ENCODE data around the gene RFPL3.
"Not testable (repeated sequence)": the region's sequence is repeated elsewhere in the genome, so short reads cannot be mapped to it uniquely, and the experiment has no call there.

Gene RFPL3

GRCh38 chr22:32357567-32357966 is at the start of gene RFPL3:
Gene RFPL3, plus strand, starts transcription at chr22:32357867. Its CDS starts 205 bp downstream, at chr22:32358072.
- not testable (repeated sequence) for DNase-seq

DNA sequence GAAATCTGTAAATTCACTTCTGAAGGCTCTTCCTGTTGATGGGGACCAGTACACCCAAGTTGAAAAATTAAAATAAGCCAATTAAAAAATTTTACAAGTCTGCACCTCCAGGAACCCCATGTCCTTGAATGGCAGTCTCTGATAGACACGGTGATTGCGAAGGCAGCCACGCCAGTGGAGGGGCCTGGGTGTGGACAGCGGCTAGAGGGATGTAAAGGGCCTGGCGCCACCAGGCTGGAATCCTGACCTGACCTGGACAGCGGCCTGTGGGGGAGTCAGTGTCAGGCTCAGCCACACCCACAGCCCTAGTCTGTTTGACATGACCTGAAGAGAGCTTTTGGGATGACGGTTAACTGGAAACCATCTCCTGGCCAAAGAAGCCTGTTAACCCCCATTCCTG is 49.5 kb upstream of the RFPL3 start:
- no peak for DNase-seq

DNA sequence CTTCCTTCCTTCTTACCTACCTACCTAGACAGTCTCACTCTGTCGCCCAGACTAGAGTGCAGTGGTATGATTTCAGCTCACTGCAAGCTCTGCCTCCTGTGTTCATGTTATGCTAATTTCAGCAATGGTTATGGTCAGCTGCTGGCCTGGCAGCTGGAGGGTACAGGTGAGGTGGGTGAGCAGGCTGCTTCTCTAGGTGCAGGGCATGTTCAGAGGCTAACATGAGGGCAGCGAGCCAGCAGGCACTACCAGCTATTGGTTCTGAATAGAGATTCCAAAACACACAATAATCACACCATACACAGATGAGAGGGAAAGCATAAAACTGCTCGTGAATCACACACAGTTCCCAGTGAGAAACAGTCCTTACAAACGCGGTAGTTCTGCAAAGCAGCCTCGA is 48.7 kb upstream of the RFPL3 start:
- no peak for DNase-seq

- DNase-seq: no peak
Measured at GRCh38 chr22:32309585-32310251, 47.9 kb upstream of the RFPL3 start.

- DNase-seq: no peak
Measured at GRCh38 chr22:32310777-32311176, 46.9 kb upstream of the RFPL3 start.

DNA sequence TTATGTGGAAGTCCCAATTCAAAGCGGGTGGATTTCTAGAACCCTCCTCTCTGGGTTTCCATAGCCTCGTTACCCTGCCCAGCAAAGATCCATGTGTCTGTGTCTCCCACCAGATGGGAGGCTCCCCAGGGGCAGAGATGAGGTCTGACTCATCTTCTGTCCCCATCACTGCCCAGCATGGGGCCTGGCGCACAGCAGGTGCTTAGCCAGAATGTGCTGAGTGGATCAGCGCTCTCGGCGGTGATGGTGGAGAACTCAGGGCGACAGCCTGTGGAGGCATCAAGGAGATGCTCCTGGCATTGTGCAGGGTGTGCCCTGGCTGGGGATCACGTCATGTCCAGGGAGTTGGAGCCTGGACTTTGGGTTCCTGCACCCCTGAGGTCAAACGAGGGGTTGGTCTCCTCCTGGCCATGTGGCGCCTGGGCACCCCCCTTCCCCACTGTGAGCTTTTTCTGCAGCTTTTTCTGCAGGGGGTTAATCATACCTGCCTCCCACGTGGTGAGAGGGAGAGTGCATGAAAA is 46.1 kb upstream of the RFPL3 start:
- DNase-seq: no peak

DNA sequence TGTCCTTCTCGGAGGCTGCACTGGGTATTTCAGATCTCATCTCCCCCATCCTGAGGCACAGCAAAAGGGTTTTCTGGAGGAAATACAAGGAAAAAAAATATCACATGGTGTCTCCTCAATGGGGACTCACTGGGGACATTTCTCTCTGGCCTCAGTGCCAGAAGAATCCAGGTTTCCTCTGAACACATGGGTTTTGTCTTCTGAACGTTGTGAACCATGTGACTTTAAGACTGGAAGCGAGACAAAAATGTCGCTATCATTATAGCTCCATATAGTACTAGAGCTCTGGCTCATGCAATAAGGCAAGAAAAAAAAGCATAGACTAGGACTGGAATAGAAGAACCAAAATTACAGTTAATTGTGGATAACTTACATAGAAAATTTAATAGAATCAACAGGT is 44.9 kb upstream of the RFPL3 start:
- DNase-seq: no peak

- DNase-seq: no peak
Measured at GRCh38 chr22:32313532-32313931, 44.1 kb upstream of the RFPL3 start.

GRCh38 chr22:32317524-32317923 is 40.1 kb upstream of the RFPL3 start:
- DNase-seq: no peak

- DNase-seq: no peak
Measured at GRCh38 chr22:32318361-32318760, 39.3 kb upstream of the RFPL3 start.

GRCh38 chr22:32319861-32320406 is 37.7 kb upstream of the RFPL3 start:
- DNase-seq: no peak

DNA sequence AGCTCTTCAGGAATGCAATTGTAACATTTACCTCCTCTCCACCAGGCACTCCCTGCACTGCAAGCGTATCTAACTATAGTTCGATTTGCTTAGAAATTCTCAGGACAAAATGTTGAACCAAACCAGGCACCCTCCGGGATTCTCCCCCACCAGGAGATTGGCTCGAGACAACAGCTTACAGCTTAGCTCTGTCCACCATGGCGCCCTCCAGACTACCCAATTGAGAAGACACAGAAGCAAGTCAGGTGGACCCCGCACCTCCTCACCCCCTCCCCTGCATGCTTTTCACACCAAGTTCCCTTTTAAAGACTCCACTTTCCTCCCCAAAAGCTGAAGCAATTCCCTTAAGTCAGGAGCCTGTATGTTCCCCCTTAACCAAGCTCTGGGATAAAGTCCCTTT is 34.7 kb upstream of the RFPL3 start:
- no peak for DNase-seq

GRCh38 chr22:32323513-32324164 is 34.0 kb upstream of the RFPL3 start:
- no peak for DNase-seq

DNA sequence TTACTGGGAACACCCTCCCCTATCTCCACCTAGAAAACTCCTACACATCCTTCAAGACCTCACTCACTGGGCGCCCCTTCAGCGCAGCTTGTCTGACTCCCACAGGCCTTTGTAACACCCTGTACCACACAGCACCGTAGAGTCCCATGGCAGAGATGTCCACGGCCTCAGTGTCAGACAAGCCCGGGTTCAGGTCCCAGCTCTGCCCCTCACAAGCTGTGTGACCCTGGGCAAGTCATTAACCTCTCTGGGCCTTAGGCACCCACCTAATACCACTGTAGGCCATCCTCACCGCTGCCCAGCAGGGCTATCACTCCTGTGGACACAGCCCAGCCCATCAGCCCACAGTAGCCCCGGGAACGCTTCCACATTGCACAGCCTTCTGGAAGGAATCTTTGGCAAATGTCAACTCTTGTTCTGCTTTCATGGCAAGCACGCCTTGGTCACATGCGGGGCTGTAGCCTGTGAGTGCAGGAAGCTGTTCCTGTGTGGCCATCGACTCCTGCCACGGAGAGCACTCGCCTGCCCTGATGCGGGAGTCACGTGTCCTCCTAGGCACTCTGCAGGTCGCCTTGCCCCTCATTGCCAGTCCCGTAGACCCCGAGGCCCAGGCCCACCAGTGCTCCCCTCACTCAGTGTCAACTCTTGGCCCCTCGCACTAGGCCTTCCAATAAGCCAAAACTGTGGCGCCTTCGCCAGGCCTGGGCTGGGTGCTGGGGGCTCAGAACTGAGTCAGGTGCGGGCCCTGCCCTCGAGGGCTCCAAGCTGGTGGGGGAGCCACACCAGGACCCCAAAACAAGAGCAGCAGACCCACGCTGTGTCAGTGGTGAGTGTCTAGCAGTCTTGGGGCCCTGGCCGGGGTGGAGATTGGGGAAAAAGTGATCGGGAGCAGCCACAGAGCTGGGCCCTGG is 32.9 kb upstream of the RFPL3 start:
- no peak for DNase-seq

- DNase-seq: no peak
Measured at GRCh38 chr22:32325416-32325801, 32.3 kb upstream of the RFPL3 start.

- no peak for DNase-seq
Measured at GRCh38 chr22:32325811-32326237, 31.8 kb upstream of the RFPL3 start.

DNA sequence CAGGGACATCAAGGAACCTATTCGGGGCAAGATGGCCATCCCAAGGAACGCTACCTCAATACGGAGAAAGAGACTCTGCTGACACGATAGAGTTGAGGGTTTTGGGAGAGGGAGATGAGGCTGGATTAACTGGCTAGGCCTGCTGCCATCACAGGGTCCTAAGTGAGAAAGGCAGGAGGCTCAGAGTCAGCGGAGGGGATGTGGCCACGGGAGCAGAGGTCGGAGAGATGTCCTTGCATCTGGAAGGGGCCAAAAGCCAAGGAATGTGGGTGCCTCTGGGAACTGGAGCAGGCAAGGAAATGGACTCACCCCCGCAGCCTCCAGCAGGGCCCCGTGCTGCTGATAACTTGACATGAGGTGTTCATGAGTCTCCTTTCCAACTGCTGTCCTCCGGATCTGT is 31.0 kb upstream of the RFPL3 start:
- DNase-seq: no peak

DNA sequence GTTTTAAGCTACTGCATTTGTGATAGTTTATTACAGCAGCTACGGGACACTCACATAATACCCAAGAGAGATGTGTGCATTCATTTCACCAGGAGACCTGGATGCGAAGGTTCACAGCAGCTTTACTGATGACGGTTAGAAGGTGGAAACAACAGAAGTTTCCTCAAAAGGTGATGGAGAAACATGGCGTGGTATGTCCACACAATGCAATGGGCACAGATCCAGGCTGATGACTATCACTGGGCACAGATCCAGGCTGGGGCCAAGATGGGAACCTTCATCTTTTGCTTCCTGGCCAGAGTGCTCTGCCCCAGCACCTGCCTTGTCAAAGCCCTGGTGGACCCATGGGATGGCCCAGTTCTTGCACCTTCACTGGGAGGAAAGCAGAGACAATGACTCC is 30.6 kb upstream of the RFPL3 start:
- no peak for DNase-seq

GRCh38 chr22:32327596-32328171 is 30.0 kb upstream of the RFPL3 start:
- DNase-seq: no peak

DNA sequence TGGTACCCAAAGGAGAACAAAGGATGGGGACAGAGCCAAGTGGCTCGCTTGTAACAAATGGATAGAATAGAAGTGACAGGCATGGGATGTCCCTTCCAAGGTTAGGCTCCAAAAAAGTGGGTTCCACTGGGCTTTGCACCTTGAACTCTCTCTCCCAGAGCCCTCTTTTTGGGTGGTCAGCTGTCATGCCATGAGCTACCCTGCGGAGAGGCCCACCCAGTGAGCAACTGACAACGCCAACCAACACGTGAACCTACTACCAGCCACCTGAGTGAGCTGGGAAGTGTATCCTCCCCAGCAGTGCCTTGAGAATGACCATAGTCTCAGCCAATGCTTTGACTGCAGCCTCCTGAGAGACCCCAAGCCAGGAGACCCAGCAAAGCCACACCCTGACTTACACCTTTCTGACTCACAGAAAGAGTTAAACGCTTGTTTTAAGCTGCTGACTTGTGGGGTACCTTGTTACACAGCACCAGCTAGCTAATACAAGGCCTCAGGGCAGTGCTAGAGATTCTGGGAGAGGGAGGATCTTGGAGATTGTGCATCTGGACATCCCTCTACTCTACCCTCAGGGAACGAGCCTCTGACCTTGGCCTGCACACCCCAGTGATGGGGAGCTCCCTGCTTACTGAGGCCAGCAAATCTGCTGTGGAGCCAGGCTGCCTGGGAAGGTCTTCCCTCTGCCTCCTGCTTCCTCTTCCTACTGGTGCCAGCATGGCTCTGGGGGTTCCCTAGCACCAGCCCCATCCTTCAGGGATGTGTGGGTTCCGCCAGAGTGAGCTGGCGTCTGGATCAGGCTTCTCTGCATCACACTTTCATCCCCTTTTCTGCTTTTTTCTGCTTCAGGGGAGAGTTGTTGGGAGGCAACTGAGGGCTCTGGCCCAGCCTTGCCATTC is 29.1 kb upstream of the RFPL3 start:
- DNase-seq: no peak

DNA sequence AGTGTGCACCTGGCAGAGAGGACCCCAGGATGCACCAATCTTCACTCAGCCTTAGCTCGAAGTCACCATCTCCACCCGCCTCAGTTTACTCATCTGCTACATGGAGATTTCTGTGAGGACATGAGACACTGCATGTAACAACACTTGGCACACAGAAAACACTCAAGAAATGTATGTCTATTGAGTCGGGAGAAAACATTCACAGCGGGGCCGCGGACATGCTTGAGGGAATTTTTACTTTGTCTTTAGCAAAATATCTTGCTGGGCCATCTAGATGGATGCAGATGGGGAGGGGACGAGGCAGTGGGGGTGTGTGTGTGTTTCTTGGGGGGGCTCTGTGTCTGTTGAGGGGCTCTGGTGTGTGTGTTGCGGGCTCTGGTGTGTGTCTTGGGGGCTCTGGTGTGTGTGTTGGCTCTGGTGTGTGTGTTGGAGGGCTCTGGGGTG is 28.4 kb upstream of the RFPL3 start:
- DNase-seq: no peak
